ENCODE measurements around the gene LDLRAD4.

The LDLRAD4 gene

GRCh38 chr18:13374096-13374467 is 155.5 kb downstream of the LDLRAD4 start:
- no peak for DNase-seq (ENCODE audit: extremely low read depth, low read depth)
- TF ChIP-seq CTCF (IDR thresholded peaks at IDR 0.05; ENCODE audit: low read depth, low read length), result no peak

- TF ChIP-seq CTCF (IDR thresholded peaks at IDR 0.05; ENCODE audit: low read depth, low read length), result no peak
- DNase-seq (ENCODE audit: extremely low read depth, low read depth), result no peak
Observed at GRCh38 chr18:13374468-13375301, 156.1 kb downstream of the LDLRAD4 start.

- peak; percentile 40 for DNase-seq (ENCODE audit: extremely low read depth, low read depth)
- no peak for TF ChIP-seq CTCF (IDR thresholded peaks at IDR 0.05; ENCODE audit: low read depth, low read length)
Observed at GRCh38 chr18:13375302-13376255, 157.0 kb downstream of the LDLRAD4 start.

GRCh38 chr18:13376298-13376840 is 157.8 kb downstream of the LDLRAD4 start:
- no peak for DNase-seq (ENCODE audit: extremely low read depth, low read depth)

GRCh38 chr18:13376841-13377351 is 158.3 kb downstream of the LDLRAD4 start:
- no peak for TF ChIP-seq CTCF (IDR thresholded peaks at IDR 0.05; ENCODE audit: low read depth, low read length)
- no peak for DNase-seq (ENCODE audit: extremely low read depth, low read depth)

More at GRCh38 chr18:13376298-13376840, 157.8 kb downstream of the LDLRAD4 start:
- TF ChIP-seq CTCF (IDR thresholded peaks at IDR 0.05; ENCODE audit: low read depth, low read length), result no peak

GRCh38 chr18:13377496-13377895 is 158.9 kb downstream of the LDLRAD4 start:
- DNase-seq (ENCODE audit: extremely low read depth, low read depth), result no peak
- TF ChIP-seq CTCF (IDR thresholded peaks at IDR 0.05; ENCODE audit: low read depth, low read length), result no peak
